Tibial artery (tissue), 4 donors: ENCODE results near the gene RC3H2.

Experiments
- DNase-seq, 2 donors: peaks; one replicate each; pipeline ENCODE4 v3.0.0-alpha.2; 2019
- H3K27ac ChIP-seq, 2 donors: fragments of 200-600 bp; sonication (generic) in 1 of 2; 1 replicate in 1 of 2; 2 replicates in 1 of 2; pipeline ENCODE4 v1.5.1; 2018 to 2019; ENCODE audit warnings: mild to moderate bottlenecking in 1 of 2
- H3K27me3 ChIP-seq, 2 donors: fragments of 200-600 bp; sonication (generic) in 1 of 2; one replicate each; pipeline versions ENCODE4 v1.5.1 to v1.6.0; 2016 to 2019
- H3K36me3 ChIP-seq, 3 donors: fragments of 200-600 bp; sonication (generic) in 2 of 3; one replicate each; pipeline ENCODE4 v1.5.1; 2016 to 2019; ENCODE audit warnings: mild to moderate bottlenecking in 2 of 3
- H3K4me1 ChIP-seq, 4 donors: fragments of 200-600 bp; sonication (generic) in 2 of 4; 1 replicate in 3 of 4; 2 replicates in 1 of 4; pipeline ENCODE4 v1.5.1; 2016 to 2019
- H3K4me3 ChIP-seq, 2 donors: fragments of 200-600 bp; sonication (generic) in 1 of 2; 1 replicate in 1 of 2; 2 replicates in 1 of 2; pipeline ENCODE4 v1.5.1; 2018 to 2019; ENCODE audit warnings: mild to moderate bottlenecking in 2 of 2
- H3K9me3 ChIP-seq, 3 donors: fragments of 200-600 bp; sonication (generic) in 1 of 3; one replicate each; pipeline ENCODE4 v1.5.1; 2016 to 2019
- intact Hi-C: fragments of 100-400 bp; cut with DNase I; formaldehyde crosslinking; loops from one replicate; pipeline ENCODE4 v1.15.0; 2023; ENCODE audit warnings: low total_unique reads
- TF ChIP-seq, protein P1 (sequence below), 2 experiments: fragments of 200-600 bp in 1 of 2; fragments of 450-650 bp in 1 of 2; IDR thresholded peaks; one replicate each; pipeline ENCODE4 v1.5.1; 2017 to 2019; ENCODE audit warnings: antibody characterized with exemption in 2 of 2, mild to moderate bottlenecking in 1 of 2, moderate library complexity in 1 of 2

Gene RC3H2

DNA sequence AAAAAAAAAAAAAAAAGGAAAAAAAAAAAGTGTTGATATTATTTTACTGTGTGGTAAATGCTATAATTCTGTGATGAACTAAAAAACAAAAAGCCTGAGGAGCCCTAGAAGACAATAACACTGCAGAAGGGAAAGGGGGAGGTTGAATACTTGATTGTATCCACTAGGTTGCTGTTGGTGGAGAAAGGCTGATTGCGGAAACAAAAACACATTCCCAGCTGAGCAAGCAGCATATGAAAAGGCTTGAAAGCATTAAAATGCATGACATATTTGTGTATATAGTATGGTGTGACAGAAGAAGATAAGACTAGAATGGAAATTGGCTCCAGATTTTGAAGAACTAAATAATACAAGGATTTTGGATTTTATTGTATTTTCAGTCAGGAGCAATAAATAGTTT, 44.5 kb upstream of the RC3H2 start:
- intact Hi-C loops: no loop called here
- TF ChIP-seq, protein P1, sequence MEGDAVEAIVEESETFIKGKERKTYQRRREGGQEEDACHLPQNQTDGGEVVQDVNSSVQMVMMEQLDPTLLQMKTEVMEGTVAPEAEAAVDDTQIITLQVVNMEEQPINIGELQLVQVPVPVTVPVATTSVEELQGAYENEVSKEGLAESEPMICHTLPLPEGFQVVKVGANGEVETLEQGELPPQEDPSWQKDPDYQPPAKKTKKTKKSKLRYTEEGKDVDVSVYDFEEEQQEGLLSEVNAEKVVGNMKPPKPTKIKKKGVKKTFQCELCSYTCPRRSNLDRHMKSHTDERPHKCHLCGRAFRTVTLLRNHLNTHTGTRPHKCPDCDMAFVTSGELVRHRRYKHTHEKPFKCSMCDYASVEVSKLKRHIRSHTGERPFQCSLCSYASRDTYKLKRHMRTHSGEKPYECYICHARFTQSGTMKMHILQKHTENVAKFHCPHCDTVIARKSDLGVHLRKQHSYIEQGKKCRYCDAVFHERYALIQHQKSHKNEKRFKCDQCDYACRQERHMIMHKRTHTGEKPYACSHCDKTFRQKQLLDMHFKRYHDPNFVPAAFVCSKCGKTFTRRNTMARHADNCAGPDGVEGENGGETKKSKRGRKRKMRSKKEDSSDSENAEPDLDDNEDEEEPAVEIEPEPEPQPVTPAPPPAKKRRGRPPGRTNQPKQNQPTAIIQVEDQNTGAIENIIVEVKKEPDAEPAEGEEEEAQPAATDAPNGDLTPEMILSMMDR (IDR thresholded peaks at IDR 0.05): no peak
- DNase-seq: no peak
- Histone ChIP-seq H3K4me3 (no peak overlapping the region), H3K4me1 (peaks cover 0 to 72% (median 21%) of the 10 kb centered on the region in 4 donors), H3K27ac (no peak overlapping the region), H3K27me3 (no peaks in the 10 kb centered on the region), H3K9me3 (no peaks in the 10 kb centered on the region), H3K36me3 (peaks cover 0 to 1% (median 0%) of the 10 kb centered on the region in 3 donors)

DNA sequence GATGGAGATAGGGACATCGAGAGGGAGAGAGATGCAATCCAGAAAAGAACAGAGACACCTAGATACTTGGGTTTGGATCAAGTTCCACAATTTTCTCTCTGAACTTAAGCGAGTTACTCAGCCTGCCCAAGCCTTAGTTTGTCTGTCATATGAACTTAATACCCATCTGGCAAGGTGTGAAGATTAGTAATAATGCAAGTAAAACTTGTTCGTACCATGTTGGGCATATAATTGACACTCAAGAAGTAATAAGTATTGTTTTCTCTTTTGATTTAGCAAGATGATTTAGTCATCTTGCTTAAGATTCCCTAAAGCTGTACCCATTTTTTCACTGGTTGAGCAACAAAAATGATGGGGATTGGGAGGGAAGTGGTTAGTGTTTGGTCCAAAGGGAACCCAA, 43.2 kb upstream of the RC3H2 start:
- no peak for DNase-seq
- no peaks in the 10 kb centered on the region for H3K27me3 ChIP-seq
- peaks cover 0 to 7% (median 0%) of the 10 kb centered on the region in 3 donors for H3K36me3 ChIP-seq
- intact Hi-C loops: no loop called here
- TF ChIP-seq, protein P1 (IDR thresholded peaks at IDR 0.05): no peak
- H3K4me3 ChIP-seq: no peak overlapping the region
- H3K27ac ChIP-seq: no peak overlapping the region
- H3K9me3 ChIP-seq: no peaks in the 10 kb centered on the region
- H3K4me1 ChIP-seq: peaks cover 0 to 67% (median 13%) of the 10 kb centered on the region in 4 donors

GRCh38 chr9:122946461-122947005, 41.4 kb upstream of the RC3H2 start:
- Histone ChIP-seq H3K27me3 (no peaks in the 10 kb centered on the region), H3K27ac (peak overlapping the region in 1 of 2 donors; percentile 10), H3K4me3 (no peak overlapping the region), H3K36me3 (peaks cover 0 to 7% (median 0%) of the 10 kb centered on the region in 3 donors), H3K9me3 (no peaks in the 10 kb centered on the region), H3K4me1 (peaks cover 0 to 83% (median 23%) of the 10 kb centered on the region in 4 donors)
- no peak for DNase-seq
- TF ChIP-seq, protein P1 (IDR thresholded peaks at IDR 0.05): no peak
- intact Hi-C loops: no loop called here

DNA sequence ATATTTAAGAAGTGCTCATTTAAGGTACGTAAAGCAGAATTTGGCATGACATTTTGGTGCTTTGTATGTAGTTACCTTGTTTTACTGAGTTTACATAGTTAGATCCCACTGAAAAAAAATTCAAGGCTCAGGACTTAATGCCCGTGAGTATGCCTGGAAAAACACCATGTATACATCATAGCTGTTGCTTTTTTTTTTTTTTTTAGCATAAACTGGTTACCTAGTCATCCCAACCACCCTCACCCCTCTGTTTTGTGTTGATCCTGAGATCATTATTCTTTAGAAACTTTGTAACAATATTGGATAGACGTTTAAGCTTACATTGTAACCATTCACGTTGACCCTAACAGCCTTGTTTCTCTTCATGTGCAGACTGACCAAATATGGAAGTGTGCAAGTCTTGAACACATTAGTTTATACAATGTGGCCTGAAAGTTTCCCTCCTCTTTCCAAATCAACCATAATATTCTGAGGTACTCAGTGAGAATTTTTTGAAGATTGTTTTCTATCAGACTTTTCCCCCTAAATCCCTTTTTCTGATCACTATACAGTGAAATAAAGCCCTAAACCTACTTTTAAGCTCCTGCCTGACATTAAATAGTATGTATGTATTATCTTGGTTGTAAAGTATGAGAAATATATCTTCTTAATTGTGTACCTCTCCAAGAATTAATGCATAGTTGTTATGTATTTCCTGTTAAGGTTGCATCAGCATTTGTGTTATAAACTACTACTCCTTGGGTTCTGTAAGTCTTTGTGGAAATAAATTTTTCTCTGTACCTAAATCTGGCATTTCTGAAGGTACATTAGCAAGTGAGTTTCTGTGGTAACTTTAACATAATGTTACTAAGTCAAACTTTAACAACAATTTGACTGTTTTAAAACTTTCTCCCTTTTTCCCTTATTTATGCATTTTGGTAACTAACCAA, 40.1 kb upstream of the RC3H2 start:
- Histone ChIP-seq H3K27me3 (no peaks in the 10 kb centered on the region), H3K9me3 (no peaks in the 10 kb centered on the region), H3K36me3 (peaks cover 0 to 7% (median 0%) of the 10 kb centered on the region in 3 donors), H3K27ac (peak overlapping the region in 1 of 2 donors; percentile 10), H3K4me1 (peaks cover 0 to 78% (median 24%) of the 10 kb centered on the region in 4 donors), H3K4me3 (no peak overlapping the region)
- intact Hi-C loops: no loop called here
- TF ChIP-seq, protein P1 (IDR thresholded peaks at IDR 0.05): no peak
- DNase-seq: no peak

- Histone ChIP-seq H3K9me3 (no peaks in the 10 kb centered on the region), H3K4me3 (peak overlapping the region; percentile 76 to 96), H3K36me3 (peaks cover 1 to 13% (median 7%) of the 10 kb centered on the region in 3 donors), H3K27me3 (no peaks in the 10 kb centered on the region), H3K27ac (peak overlapping the region; percentile 86 to 95), H3K4me1 (peaks cover 0 to 46% (median 27%) of the 10 kb centered on the region in 4 donors)
- TF ChIP-seq, protein P1 (IDR thresholded peaks at IDR 0.05): no peak
- no peak for DNase-seq
- intact Hi-C loops: no loop called here
These were observed 36.5 kb upstream of the RC3H2 start for GRCh38 chr9:122941582-122942234.
